ENCODE data around the gene STAG1. TPM values are rescaled to one million over a fixed set of nuclear protein-coding genes. Genes with fewer than 3 reads are reported as not detected.

STAG1 gene
- total and polyA plus RNA-seq, 4 donors: 4.6 to 28.0 (median 16.6) TPM

DNA sequence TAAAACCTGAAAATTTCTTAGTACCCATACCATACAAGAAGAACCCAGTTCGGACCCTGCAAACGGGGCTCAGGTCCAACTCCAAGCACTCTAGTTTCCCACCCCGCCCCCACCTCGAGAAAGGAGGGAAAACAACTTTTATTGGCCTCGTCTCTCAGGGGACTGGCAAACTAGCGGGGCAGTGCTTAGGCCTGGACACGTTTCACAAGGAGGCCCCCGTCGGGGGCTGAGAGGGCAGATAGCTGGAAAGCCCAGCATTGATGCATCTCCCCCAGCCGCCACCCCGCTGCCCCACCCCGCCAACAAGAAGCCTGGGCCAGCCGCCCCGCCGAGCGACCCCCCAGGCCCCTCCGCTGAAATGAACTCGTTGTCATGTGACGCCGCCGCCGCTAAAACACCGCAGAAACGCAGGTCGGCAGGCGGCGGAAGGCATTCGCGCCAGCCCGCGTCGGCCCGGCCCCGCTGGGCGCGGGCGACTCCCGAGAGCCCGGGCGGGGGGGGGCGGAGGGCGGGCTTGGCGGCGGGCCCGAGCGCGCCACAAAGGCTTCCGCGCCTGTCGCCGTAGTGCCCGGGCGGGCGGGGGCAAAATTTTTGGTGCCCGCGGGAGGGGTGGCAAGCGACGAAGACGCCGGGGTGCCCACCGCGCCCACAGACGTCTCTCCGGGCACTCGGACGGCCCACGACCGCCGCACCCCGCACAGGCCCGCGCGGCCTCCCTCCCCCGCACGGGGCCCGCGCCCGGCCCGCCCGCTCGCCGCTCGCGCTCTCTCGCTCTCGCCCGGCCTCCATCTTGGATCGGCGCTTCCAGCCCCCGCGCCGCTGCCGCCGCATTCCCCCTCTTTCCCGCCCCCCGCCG, 634 bp downstream of the STAG1 start:
- no peaks in the 10 kb centered on the region for H3K9me3 ChIP-seq (ENCODE audit: control insufficient read depth in 4 of 4, low read length in 3 of 4)
- peaks cover 0 to 22% (median 6%) of the 10 kb centered on the region in 4 donors for H3K4me1 ChIP-seq (ENCODE audit: control insufficient read depth in 4 of 4, insufficient read depth in 4 of 4, low read length in 3 of 4)
- H3K4me3 ChIP-seq (ENCODE audit: low read depth in 1 of 3, low read length in 3 of 3): peak overlapping the region; percentile 70 to 97 (median 82)
- H3K9ac ChIP-seq (ENCODE audit: low read depth in 1 of 2, low read length in 2 of 2): peak overlapping the region; percentile 57 to 73
- H3K36me3 ChIP-seq (ENCODE audit: control insufficient read depth in 4 of 4, insufficient read depth in 3 of 4, low read depth in 1 of 4, low read length in 3 of 4): no peaks in the 10 kb centered on the region
- H3K27ac ChIP-seq (ENCODE audit: low read depth in 1 of 2, low read length in 2 of 2): peak overlapping the region; percentile 99 to 100
- no peak for TF ChIP-seq SP1 (IDR thresholded peaks at IDR 0.05)
- TF ChIP-seq TAF1 (conservative IDR thresholded peaks at IDR 0.05): no peak
- TF ChIP-seq RAD21 (IDR thresholded peaks at IDR 0.05): peak; percentile 20 to 38
- no peak for TF ChIP-seq JUND (IDR thresholded peaks at IDR 0.05)
- peak; percentile 25 for TF ChIP-seq REST (IDR thresholded peaks at IDR 0.05)
- peak in 1 of 2 donors; percentile 19 for TF ChIP-seq HNF4A (conservative IDR thresholded peaks at IDR 0.05)
- TF ChIP-seq ATF3 (IDR thresholded peaks at IDR 0.05): no peak
- TF ChIP-seq RXRA (IDR thresholded peaks at IDR 0.05): no peak
- DNase-seq (ENCODE audit: low spot score): peak; percentile 83
- under 1% methylated on average over 97 of the region's 97 CpGs for WGBS
- H3K27me3 ChIP-seq (ENCODE audit: control insufficient read depth in 4 of 4, insufficient read depth in 4 of 4, low read length in 3 of 4): no peaks in the 10 kb centered on the region

DNA sequence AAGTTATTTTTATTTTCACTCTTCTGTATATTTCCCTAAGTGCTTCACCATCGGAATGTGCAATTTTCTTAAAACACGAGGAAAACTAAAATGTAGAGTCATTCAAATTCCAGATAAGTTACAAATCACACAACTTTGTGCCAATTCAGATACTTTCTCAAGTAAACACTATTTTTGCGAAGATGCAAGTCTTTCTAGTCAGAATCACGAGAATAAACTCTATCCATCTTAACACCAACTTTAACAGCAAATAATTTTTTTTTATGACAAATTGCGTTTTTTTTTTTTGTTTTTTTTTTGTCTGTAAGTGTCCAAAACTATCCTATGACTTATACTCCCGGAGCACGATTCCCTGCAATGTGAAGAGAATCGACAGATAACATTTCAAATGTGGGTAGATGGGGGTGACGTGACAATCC, 1.3 kb downstream of the STAG1 start:
- peaks cover 0 to 22% (median 6%) of the 10 kb centered on the region in 4 donors for H3K4me1 ChIP-seq (ENCODE audit: control insufficient read depth in 4 of 4, insufficient read depth in 4 of 4, low read length in 3 of 4)
- H3K9me3 ChIP-seq (ENCODE audit: control insufficient read depth in 4 of 4, low read length in 3 of 4): no peaks in the 10 kb centered on the region
- H3K9ac ChIP-seq (ENCODE audit: low read depth in 1 of 2, low read length in 2 of 2): peak overlapping the region; percentile 57 to 73
- under 1% methylated on average over 9 of the region's 9 CpGs for WGBS
- H3K27me3 ChIP-seq (ENCODE audit: control insufficient read depth in 4 of 4, insufficient read depth in 4 of 4, low read length in 3 of 4): no peaks in the 10 kb centered on the region
- DNase-seq (ENCODE audit: low spot score): no peak
- peak overlapping the region; percentile 70 to 97 (median 82) for H3K4me3 ChIP-seq (ENCODE audit: low read depth in 1 of 3, low read length in 3 of 3)
- H3K36me3 ChIP-seq (ENCODE audit: control insufficient read depth in 4 of 4, insufficient read depth in 3 of 4, low read depth in 1 of 4, low read length in 3 of 4): no peaks in the 10 kb centered on the region
- H3K27ac ChIP-seq (ENCODE audit: low read depth in 1 of 2, low read length in 2 of 2): peak overlapping the region; percentile 99 to 100
- TF ChIP-seq ATF3 (IDR thresholded peaks at IDR 0.05): no peak
- no peak for TF ChIP-seq ZBTB33 (IDR thresholded peaks at IDR 0.05)
- TF ChIP-seq RXRA (IDR thresholded peaks at IDR 0.05): peak in 1 of 2 donors; percentile 5
- TF ChIP-seq YY1 (IDR thresholded peaks at IDR 0.05): peak; percentile 23
- TF ChIP-seq FOXA1 (IDR thresholded peaks at IDR 0.05): no peak
- TF ChIP-seq TAF1 (conservative IDR thresholded peaks at IDR 0.05): peak; percentile 31
- TF ChIP-seq JUND (IDR thresholded peaks at IDR 0.05): no peak
- TF ChIP-seq SP1 (IDR thresholded peaks at IDR 0.05): no peak
